Activated CD8-positive, alpha-beta memory T cell treated with anti-CD3 and anti-CD28 coated beads for 36 hours (primary cell): ENCODE results near the gene CLBA1. TPM values are rescaled to one million over a fixed set of nuclear protein-coding genes. Genes with fewer than 3 reads are reported as not detected.

ENCODE experiments used
- CTCF ChIA-PET: fragments of 350-600 bp; sonication (Branson Sonifier 250); formaldehyde crosslinking; loops from one replicate; lab custom pipeline; 2021; ENCODE audit warnings: antibody characterized with exemption; lab: Charles Lee
- POLR2A ChIA-PET: fragments of 350-600 bp; sonication (Branson Sonifier 250); formaldehyde crosslinking; loops from one replicate; lab custom pipeline; 2021; ENCODE audit warnings: antibody characterized with exemption; lab: Charles Lee
- total RNA-seq, 2 experiments: library from RNA; stranded (reverse); gene quantifications; one replicate each; pipeline ENCODE4 v1.2.3, GENCODE V29; 2021

CLBA1 gene
- total RNA-seq, 2 experiments from 2014 or later = 4.0 TPM

- ChIA-PET POLR2A (no interaction called here), CTCF (interaction anchor here (2.2 to 4.6 kb wide), 2 partner anchors 12 to 59 kb away, joined by 11 to 28 read pairs; no protein-coding TSS in a partner anchor)
These were observed 1.0 kb downstream of the CLBA1 start for GRCh38 chr14:104986487-104987164.

- CTCF ChIA-PET = interaction anchor here (1.7 kb wide), 1 partner anchor 16 kb away, joined by 4 read pairs; no protein-coding TSS in a partner anchor
- POLR2A ChIA-PET = no interaction called here
These were observed 3.8 kb downstream of the CLBA1 start for GRCh38 chr14:104989236-104989950.

GRCh38 chr14:104989951-104990303, 4.3 kb downstream of the CLBA1 start:
- CTCF ChIA-PET = interaction anchor here (1.7 kb wide), 1 partner anchor 16 kb away, joined by 4 read pairs; no protein-coding TSS in a partner anchor
- POLR2A ChIA-PET = no interaction called here

GRCh38 chr14:104991896-104992230, 6.3 kb downstream of the CLBA1 start:
- POLR2A ChIA-PET = no interaction called here
- CTCF ChIA-PET = no interaction called here

GRCh38 chr14:104992501-104992900, 6.9 kb downstream of the CLBA1 start:
- ChIA-PET POLR2A (no interaction called here), CTCF (no interaction called here)

GRCh38 chr14:104993306-104993705, 7.7 kb downstream of the CLBA1 start:
- ChIA-PET POLR2A (no interaction called here), CTCF (interaction anchor here (0.8 kb wide), 1 partner anchor 26 kb away, joined by 3 read pairs; no protein-coding TSS in a partner anchor)

- ChIA-PET POLR2A (no interaction called here), CTCF (interaction anchor here (0.8 kb wide), 1 partner anchor 25 kb away, joined by 3 read pairs; no protein-coding TSS in a partner anchor)
These were observed 8.4 kb downstream of the CLBA1 start for GRCh38 chr14:104993808-104994591.

GRCh38 chr14:104994978-104995377, 9.4 kb downstream of the CLBA1 start:
- ChIA-PET POLR2A (no interaction called here), CTCF (interaction anchor here (1.6 kb wide), 1 partner anchor 51 kb away, joined by 6 read pairs; no protein-coding TSS in a partner anchor)

- ChIA-PET CTCF (interaction anchor here (0.5 to 1.6 kb wide), 2 partner anchors 17 to 50 kb away, joined by 4 to 6 read pairs; no protein-coding TSS in a partner anchor), POLR2A (no interaction called here)
These were observed 10.4 kb downstream of the CLBA1 start for GRCh38 chr14:104996032-104996431.

GRCh38 chr14:104996483-104996882, 10.9 kb downstream of the CLBA1 start:
- CTCF ChIA-PET = interaction anchor here (0.5 kb wide), 1 partner anchor 16 kb away, joined by 4 read pairs; no protein-coding TSS in a partner anchor

GRCh38 chr14:104998801-104999200, 13.2 kb downstream of the CLBA1 start:
- ChIA-PET CTCF (no interaction called here), POLR2A (interaction anchor here (0.5 kb wide), 1 partner anchor 59 kb away, joined by 3 read pairs; no protein-coding TSS in a partner anchor)

More at GRCh38 chr14:104996483-104996882, 10.9 kb downstream of the CLBA1 start:
- POLR2A ChIA-PET = no interaction called here

- ChIA-PET POLR2A (interaction anchor here (0.5 kb wide), 1 partner anchor 59 kb away, joined by 3 read pairs; no protein-coding TSS in a partner anchor), CTCF (interaction anchor here (1.4 to 2.5 kb wide), 2 partner anchors 25 to 45 kb away, joined by 4 to 7 read pairs; no protein-coding TSS in a partner anchor)
These were observed 13.8 kb downstream of the CLBA1 start for GRCh38 chr14:104999361-104999760.

- POLR2A ChIA-PET = no interaction called here
- CTCF ChIA-PET = interaction anchor here (1.1 to 1.7 kb wide), 2 partner anchors 15 to 39 kb away, joined by 3 to 5 read pairs; partner anchors contain the start of gene CDCA4
These were observed 19.8 kb downstream of the CLBA1 start for GRCh38 chr14:105005329-105005928.

- ChIA-PET POLR2A (no interaction called here), CTCF (interaction anchor here (1.7 kb wide), 1 partner anchor 14 kb away, joined by 5 read pairs; the partner anchor contains the start of gene CDCA4)
These were observed 20.6 kb downstream of the CLBA1 start for GRCh38 chr14:105005929-105006830.

- CTCF ChIA-PET = interaction anchor here (1.7 kb wide), 1 partner anchor 13 kb away, joined by 5 read pairs; the partner anchor contains the start of gene CDCA4
These were observed 21.4 kb downstream of the CLBA1 start for GRCh38 chr14:105006831-105007592.

GRCh38 chr14:105007593-105008264, 22.1 kb downstream of the CLBA1 start:
- CTCF ChIA-PET = no interaction called here
- POLR2A ChIA-PET = no interaction called here

More at GRCh38 chr14:105006831-105007592, 21.4 kb downstream of the CLBA1 start:
- POLR2A ChIA-PET = no interaction called here
